DOHH2 (cell line): ENCODE data around the gene KIRREL3.

ENCODE experiments used
- EZH2phosphoT487 ChIP-seq: fragments of 200-600 bp; sonication (generic); IDR thresholded peaks from 2 replicates; pipeline ENCODE4 v1.6.1; 2017; ENCODE audit warnings: borderline replicate concordance, mild to moderate bottlenecking, antibody characterized with exemption, low read length, moderate library complexity, mixed read lengths
- TF ChIP-seq, protein P1 (sequence below): fragments of 200-600 bp; sonication (generic); IDR thresholded peaks from one replicate; pipeline ENCODE4 v1.5.1; 2014; ENCODE audit warnings: antibody characterized with exemption, mild to moderate bottlenecking, low read depth, low read length; ENCODE audit not compliant: poor library complexity, severe bottlenecking

DNA sequence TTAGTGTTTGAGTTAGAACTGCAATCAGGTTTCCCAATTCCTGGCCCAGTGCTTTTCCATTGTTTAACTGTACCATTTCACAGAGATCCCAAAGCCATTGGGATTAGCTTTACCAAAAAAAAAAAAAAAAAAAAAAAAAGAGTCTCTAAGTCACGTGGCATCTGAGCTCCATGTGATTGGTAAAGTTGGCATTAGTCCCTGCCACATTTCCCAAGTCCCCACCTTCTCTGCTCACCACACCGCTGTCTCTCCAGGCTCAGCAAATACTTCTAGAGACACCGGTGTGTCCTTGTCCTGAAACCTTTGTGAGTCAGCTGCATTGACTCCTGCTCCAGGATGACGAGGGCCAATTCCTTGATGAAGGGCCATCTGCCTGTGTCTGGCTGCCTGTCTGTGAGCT is 305.3 kb downstream of the KIRREL3 start:
- TF ChIP-seq, protein P1, sequence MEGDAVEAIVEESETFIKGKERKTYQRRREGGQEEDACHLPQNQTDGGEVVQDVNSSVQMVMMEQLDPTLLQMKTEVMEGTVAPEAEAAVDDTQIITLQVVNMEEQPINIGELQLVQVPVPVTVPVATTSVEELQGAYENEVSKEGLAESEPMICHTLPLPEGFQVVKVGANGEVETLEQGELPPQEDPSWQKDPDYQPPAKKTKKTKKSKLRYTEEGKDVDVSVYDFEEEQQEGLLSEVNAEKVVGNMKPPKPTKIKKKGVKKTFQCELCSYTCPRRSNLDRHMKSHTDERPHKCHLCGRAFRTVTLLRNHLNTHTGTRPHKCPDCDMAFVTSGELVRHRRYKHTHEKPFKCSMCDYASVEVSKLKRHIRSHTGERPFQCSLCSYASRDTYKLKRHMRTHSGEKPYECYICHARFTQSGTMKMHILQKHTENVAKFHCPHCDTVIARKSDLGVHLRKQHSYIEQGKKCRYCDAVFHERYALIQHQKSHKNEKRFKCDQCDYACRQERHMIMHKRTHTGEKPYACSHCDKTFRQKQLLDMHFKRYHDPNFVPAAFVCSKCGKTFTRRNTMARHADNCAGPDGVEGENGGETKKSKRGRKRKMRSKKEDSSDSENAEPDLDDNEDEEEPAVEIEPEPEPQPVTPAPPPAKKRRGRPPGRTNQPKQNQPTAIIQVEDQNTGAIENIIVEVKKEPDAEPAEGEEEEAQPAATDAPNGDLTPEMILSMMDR, result no peak
- TF ChIP-seq EZH2phosphoT487, result no peak
